NCI-H2081 (cell line): ENCODE data around the gene PLCL2.
"Not testable (repeated sequence)": the region's sequence is repeated elsewhere in the genome, so short reads cannot be mapped to it uniquely, and the experiment has no call there.

Experiments
- DNase-seq, 2 experiments: peaks; one replicate each; lab custom pipeline; 2025; lab: John Stamatoyannopoulos, UW

Gene PLCL2

GRCh38 chr3:16961621-16962205 is 77.0 kb downstream of the PLCL2 start:
- no peak for DNase-seq

- no peak for DNase-seq
Observed at GRCh38 chr3:16975083-16975482, 90.3 kb downstream of the PLCL2 start.

DNA sequence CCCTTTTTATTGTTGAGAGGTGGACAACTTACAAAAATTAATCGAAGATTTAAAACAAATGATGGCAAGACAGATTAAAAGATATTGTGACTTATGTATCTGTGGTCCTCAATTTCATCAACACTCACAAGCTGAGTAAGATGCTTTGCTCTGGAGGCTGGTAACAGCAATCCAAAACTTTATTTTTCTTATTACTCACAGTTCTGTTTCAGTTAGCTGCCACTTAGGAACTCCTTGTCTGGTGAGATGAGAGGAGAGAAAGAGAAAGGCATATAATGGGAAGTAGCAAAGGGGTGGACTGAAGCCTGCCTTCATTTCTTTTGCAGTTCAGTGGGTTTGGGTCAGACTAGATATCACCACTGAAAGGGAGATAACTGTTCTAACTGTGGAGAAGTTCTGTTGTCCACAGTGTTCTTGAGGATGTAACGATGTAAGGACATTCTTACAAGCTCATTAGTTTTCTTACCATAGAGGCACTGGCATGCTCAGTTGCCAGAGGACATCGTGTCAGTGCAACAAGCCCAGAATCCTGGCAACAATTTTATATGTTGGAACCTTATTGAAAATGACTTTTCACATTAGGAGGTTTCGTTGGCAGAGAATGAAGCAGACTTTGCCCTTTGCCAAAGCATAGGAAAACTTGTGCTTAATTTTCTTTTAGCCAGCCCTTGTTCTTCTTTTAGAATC is 93.6 kb downstream of the PLCL2 start:
- DNase-seq = no peak

DNA sequence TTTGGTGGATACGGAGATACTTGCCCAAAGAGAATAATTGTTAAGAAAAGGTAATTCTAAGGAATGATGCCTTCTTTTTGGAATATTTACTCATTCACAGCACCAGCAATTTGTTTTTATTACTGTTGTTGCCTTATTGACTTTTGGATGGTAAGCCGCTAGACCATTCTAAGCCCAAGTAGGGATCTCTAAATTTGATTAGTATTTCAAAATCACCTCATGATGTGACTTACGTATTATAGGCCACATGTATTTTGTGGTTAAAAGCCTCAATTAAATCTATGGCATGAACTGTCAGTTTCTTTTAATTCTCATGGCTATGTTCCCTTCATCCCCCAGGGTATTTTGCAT is 94.1 kb downstream of the PLCL2 start:
- no peak for DNase-seq

DNA sequence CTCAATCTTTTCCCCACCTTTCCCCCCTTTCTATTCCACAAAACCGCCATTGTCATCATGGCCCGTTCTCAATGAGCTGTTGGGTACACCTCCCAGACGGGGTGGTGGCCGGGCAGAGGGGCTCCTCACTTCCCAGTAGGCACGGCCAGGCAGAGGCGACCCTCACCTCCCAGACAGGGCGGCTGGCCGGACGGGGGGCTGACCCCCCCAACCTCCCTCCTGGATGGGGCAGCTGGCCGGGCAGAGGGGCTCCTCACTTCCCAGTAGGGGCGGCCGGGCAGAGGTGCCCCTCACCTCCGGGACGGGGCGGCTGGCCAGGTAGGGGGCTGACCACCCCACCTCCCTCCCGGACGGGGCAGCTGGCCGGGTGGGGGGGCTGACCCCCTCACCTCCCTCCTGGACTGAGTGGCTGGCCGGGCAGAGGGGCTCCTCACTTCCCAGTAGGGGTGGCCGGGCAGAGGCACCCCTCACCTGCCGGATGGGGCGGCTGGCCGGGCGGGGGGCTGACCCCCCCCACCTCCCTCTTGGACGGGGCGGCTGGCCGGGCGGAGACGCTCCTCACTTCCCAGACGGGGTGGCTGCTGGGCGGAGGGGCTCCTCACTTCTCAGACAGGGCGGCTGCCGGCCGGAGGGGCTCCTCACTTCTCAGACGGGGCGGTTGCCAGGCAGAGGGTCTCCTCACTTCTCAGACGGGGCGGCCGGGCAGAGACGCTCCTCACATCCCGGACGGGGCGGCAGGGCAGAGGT is 95.2 kb downstream of the PLCL2 start:
- not testable (repeated sequence) for DNase-seq

DNA sequence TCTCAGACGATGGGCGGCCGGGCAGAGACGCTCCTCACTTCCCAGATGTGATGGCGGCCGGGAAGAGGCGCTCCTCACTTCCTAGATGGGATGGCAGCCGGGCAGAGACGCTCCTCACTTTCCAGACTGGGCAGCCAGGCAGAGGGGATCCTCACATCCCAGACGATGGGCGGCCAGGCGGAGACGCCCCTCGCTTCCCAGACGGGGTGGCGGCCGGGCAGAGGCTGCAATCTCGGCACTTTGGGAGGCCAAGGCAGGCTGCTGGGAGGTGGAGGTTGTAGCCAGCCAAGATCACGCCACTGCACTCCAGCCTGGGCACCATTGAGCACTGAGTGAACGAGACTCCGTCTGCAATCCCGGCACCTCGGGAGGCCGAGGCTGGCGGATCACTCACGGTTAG is 95.8 kb downstream of the PLCL2 start:
- not testable (repeated sequence) for DNase-seq

DNA sequence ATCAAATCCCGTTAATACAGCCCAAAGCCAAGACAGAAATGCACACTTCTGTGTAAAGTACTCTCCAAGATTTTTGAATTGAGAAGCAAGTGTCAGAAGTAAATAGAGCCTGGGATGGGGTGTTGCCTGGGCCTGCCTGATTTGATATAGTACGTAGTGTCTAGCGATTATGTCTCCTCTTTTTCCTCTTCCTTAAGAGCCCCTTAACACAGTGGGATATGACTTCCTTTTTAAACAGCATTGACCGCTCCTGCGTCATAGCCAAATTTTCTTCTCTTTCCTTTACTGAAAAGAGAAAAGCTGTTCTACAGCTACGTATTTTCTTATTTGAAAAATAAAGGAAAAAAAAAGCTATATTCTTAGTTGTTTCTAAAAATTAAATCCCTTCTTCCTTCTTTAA is 97.7 kb downstream of the PLCL2 start:
- no peak for DNase-seq

GRCh38 chr3:16985608-16986007 is 100.9 kb downstream of the PLCL2 start:
- DNase-seq = no peak

- no peak for DNase-seq
Observed at GRCh38 chr3:16987141-16987540, 102.4 kb downstream of the PLCL2 start.

DNA sequence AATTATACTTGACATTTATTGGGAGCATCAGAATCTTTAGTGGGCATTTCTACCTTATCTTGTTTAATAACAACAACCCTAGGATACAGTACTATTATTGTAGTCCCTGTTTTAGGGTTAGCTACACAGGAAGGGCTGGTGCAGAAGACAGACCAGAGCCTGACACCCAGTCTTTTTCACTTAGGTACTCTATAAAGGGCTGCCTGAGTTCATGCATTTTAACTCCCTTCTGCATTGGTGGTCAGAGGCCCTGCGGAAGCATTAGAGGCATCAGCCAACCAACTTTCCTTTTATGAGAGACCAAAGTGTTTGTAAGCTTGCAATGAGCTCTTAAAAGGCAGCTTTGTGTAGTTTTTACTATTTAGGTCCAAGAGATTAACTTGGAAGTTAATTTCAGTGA is 105.4 kb downstream of the PLCL2 start:
- DNase-seq = no peak

- DNase-seq = no peak
Observed at GRCh38 chr3:16992198-16992597, 107.4 kb downstream of the PLCL2 start.

GRCh38 chr3:16993227-16993626 is 108.5 kb downstream of the PLCL2 start:
- DNase-seq = no peak

GRCh38 chr3:16994854-16995525 is 110.2 kb downstream of the PLCL2 start:
- DNase-seq = peak in 1 of 2 experiments; percentile 38

DNA sequence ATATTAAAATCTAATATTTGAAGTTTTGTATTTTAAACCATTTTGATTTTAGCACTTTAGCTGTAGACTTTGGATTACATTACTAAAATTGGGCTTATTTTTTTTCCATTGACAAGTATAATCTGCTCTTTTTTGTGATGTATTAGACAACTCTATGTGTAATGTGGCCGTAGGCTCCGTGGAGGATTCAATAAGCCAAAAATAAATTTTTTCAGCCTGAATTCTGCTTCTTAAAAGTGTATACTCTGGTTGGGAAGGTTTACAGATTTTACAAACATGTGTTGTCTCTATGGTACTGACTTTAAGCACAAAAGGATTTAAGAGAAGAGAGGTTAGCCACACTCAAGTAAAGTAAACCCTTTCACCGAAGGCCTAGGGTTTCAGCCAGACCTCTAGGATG is 110.8 kb downstream of the PLCL2 start:
- no peak for DNase-seq

- no peak for DNase-seq
Observed at GRCh38 chr3:16998236-16998923, 113.6 kb downstream of the PLCL2 start.

DNA sequence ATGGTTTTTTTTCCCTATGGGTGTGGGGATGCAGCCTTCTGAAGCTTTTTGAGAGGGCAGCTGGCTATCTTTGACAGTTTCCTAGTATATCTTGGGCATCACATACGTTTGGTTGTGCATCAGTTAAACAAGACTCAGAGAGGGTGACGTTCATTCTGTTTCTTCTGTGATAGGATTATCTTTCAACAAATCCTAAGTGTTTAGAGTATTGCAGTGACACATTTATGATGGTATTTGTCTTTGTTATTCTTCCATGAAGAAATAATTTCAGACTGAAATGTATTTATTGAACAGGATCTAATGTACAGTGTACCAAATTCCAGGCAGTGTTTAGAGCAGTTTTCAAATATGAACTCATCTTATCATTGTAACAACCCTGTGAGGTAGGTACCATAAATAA is 114.4 kb downstream of the PLCL2 start:
- DNase-seq = no peak

DNA sequence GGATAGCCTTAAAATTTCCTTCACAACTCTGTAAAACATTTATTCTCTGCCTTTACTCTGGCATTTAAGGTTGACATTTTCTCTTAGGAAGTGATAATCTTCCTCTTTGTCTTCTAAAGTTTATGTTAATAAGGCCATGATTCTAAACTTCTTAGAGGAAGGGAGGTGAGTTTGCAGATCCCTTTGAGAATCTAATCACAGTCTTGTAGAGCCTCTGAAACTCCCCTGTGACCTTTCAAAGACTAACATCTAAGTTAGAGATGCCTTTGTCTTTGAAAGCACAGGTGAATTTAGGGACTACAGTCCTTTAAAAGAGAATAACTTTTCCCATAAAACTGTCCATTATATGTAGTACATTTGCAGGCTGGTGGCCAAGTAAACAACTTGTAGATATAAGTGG is 115.1 kb downstream of the PLCL2 start:
- no peak for DNase-seq

- no peak for DNase-seq
Observed at GRCh38 chr3:17003457-17003856, 118.7 kb downstream of the PLCL2 start.

DNA sequence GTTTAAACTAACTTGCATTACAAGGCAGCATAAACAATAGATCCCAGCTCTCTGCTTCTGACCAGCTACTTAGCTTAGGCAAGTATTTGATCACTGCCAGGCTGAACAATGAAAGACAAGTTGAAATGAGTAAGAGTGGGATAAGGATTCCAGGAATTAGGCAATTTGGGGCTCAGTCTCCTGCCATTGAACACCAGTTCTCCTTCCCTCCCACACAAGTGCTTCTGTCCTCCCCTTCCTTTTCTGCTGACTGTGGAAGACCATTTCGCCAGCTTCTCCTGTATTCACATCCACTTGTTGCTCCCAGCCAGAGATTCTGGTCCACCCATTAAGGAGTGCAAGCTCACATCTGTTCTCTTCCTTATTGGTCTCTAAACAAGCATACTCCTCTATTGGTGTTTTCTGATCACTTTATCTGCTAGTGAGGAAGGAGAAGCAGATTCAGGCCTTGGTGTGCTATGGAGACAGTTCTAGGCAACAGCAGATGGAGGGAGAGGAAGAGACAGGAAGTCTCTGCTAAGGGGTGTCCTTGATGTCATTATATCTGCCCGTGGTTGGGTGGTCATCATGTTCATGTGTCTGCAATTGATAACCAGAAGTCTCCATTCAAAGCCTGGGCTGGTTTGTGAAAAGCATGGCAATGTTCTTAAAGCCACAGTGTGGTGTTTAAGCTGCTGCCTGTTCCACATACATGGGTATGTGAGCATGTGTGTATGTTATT is 121.5 kb downstream of the PLCL2 start:
- no peak for DNase-seq

GRCh38 chr3:17007284-17007683 is 122.5 kb downstream of the PLCL2 start:
- no peak for DNase-seq

GRCh38 chr3:17009826-17010225 is 125.1 kb downstream of the PLCL2 start:
- DNase-seq = no peak
